Omental fat pad (tissue), 4 donors: ENCODE data around the gene EFR3B. TPM values are rescaled to one million over a fixed set of nuclear protein-coding genes. Genes with fewer than 3 reads are reported as not detected.

Experiments
- ATAC-seq: fragments of 150-250 bp; one replicate; pipeline ENCODE4 v1.9.1; 2016; ENCODE audit warnings: mild to moderate bottlenecking, moderate library complexity; ENCODE audit not compliant: low FRiP score
- DNase-seq: peaks from one replicate; pipeline ENCODE4 v3.0.0-alpha.2; 2019; ENCODE audit warnings: low spot score
- CTCF ChIP-seq, 3 donors: fragments of 450-650 bp; IDR thresholded peaks; one replicate each; pipeline ENCODE4 v1.5.1; 2016 to 2017; ENCODE audit warnings: antibody characterized with exemption in 3 of 3, mild to moderate bottlenecking in 3 of 3, moderate library complexity in 2 of 3
- total RNA-seq, 4 donors: library from RNA; depleted of rRNA; stranded (reverse); fragments of >200 nt; gene quantifications; one replicate each; pipeline ENCODE4 v1.1.0, GENCODE V29; 2016

EFR3B gene
- total RNA-seq, 4 donors from 2014 or later = 0.63 to 2.2 (median 0.97) TPM

DNA sequence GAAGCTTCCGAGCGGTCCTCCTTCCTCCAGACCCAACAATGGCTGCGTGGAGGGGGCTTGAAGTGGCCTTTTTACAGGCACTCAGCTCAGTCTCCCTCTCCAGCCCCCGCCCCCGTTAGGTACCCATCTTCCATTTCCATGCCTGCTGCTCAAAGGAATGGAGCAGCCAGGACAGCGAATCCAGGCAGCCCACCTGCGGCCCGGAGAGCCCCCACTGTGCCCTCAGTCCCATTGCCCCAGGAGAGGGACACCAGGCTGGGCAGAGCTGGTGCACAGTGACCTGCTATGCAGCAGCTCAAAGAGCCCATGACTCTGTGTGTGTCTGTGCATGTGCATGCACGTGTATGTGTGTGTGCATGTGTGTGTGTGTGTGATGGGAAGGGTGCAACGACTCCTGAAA is 137.1 kb downstream of the EFR3B start:
- DNase-seq (no peak), ATAC-seq (no peak)
- TF ChIP-seq CTCF (IDR thresholded peaks at IDR 0.05) = no peak

DNA sequence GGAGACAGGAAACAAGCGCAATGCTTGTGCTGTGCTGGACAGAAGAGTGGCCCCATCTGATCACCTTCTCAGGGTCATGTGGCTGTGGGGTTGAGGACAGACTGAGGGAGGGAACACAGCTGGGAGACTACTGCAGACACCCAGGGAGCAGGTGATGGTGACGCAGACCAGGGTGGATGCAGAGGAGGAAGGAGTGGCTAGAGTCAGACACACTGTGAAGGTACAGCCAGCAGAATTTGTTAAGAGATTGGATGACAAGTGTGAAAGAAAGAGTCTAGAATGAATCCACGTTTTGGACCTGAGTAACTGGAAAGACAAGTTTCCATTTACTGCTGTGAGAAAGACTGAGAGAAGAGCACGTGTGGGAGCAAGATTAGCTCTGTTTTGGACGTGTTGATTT is 142.4 kb downstream of the EFR3B start:
- no peak for TF ChIP-seq CTCF (IDR thresholded peaks at IDR 0.05)
- ATAC-seq = no peak
- no peak for DNase-seq

- DNase-seq (no peak), ATAC-seq (no peak)
- TF ChIP-seq CTCF (IDR thresholded peaks at IDR 0.05) = no peak
Observed at GRCh38 chr2:25187729-25188350, 146.0 kb downstream of the EFR3B start.

GRCh38 chr2:25188405-25188804 is 146.5 kb downstream of the EFR3B start:
- ATAC-seq (no peak), DNase-seq (no peak)
- TF ChIP-seq CTCF (IDR thresholded peaks at IDR 0.05) = no peak

GRCh38 chr2:25190536-25190935 is 148.7 kb downstream of the EFR3B start:
- DNase-seq (no peak), ATAC-seq (no peak)
- TF ChIP-seq CTCF (IDR thresholded peaks at IDR 0.05) = no peak

GRCh38 chr2:25194576-25195122 is 152.8 kb downstream of the EFR3B start:
- TF ChIP-seq CTCF (IDR thresholded peaks at IDR 0.05) = no peak
- ATAC-seq (no peak), DNase-seq (no peak)
